HFFc6 (cell line): ENCODE measurements around the gene GNS. TPM values are rescaled to one million over a fixed set of nuclear protein-coding genes. Genes with fewer than 3 reads are reported as not detected.

ENCODE experiments used
- DNase-seq: peaks from one replicate; pipeline ENCODE4 v3.0.0-alpha.2; 2018
- H3K27ac Mint-ChIP-seq: 2 replicates; pipeline ENCODE4 v1.8.0; 2020; ENCODE audit warnings: mild to moderate bottlenecking, mixed read lengths
- H3K27me3 Mint-ChIP-seq: 2 replicates; pipeline ENCODE4 v1.8.0; 2021; ENCODE audit warnings: mild to moderate bottlenecking, moderate library complexity, mixed read lengths; ENCODE audit not compliant: insufficient read depth
- H3K36me3 Mint-ChIP-seq: 2 replicates; pipeline ENCODE4 v1.8.0; 2021; ENCODE audit warnings: low read depth, mixed read lengths
- H3K4me1 Mint-ChIP-seq: 2 replicates; pipeline ENCODE4 v1.8.0; 2020; ENCODE audit warnings: low read depth, mixed read lengths
- H3K4me3 Mint-ChIP-seq: 2 replicates; pipeline ENCODE4 v1.8.0; 2020; ENCODE audit warnings: mild to moderate bottlenecking, moderate library complexity, mixed read lengths
- H3K9me3 Mint-ChIP-seq: 2 replicates; pipeline ENCODE4 v1.8.0; 2020; ENCODE audit warnings: mild to moderate bottlenecking, mixed read lengths
- total RNA-seq, 6 experiments: library from RNA; stranded (reverse); fragmentation: NEBNext Ultra II Directional; extraction: Animal tissue kit (Norgen Biotek cat#: 25700); gene quantifications; 2 replicates in 1 of 6; 3 replicates in 5 of 6; pipeline ENCODE4 v1.2.3, GENCODE V29; 2021
- TF ChIP-seq, protein P1 (sequence below): fragments of 200-600 bp; sonication (generic); IDR thresholded peaks from 2 replicates; pipeline ENCODE4 v1.5.0; 2021; ENCODE audit warnings: antibody characterized with exemption, mild to moderate bottlenecking

GNS gene
- total RNA-seq, 6 experiments from 2014 or later = 86.4 to 104 (median 91.2) TPM

DNA sequence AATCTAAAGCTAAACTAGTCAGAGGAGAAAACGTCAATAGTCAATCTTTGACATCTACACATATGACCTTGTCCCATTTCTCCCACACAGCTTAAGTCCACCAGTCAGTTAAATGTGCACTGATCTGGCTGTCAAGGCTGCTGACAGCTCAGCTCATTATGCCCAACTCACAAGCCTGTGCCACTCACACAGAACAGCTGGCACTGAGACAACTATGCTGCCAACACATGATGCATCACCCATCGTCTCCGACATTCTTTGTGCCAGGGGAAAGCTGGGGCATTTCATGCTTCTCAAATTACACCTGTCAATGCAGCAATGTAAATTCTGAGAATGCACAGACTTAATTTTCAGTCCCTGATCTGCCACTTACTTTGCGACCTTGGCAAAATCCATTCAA is 25.3 kb downstream of the GNS start:
- H3K4me3 Mint-ChIP-seq = no peak overlapping the region
- no peaks in the 10 kb centered on the region for H3K9me3 Mint-ChIP-seq
- peak; percentile 38 for DNase-seq
- H3K27me3 Mint-ChIP-seq = no peaks in the 10 kb centered on the region
- TF ChIP-seq, protein P1, sequence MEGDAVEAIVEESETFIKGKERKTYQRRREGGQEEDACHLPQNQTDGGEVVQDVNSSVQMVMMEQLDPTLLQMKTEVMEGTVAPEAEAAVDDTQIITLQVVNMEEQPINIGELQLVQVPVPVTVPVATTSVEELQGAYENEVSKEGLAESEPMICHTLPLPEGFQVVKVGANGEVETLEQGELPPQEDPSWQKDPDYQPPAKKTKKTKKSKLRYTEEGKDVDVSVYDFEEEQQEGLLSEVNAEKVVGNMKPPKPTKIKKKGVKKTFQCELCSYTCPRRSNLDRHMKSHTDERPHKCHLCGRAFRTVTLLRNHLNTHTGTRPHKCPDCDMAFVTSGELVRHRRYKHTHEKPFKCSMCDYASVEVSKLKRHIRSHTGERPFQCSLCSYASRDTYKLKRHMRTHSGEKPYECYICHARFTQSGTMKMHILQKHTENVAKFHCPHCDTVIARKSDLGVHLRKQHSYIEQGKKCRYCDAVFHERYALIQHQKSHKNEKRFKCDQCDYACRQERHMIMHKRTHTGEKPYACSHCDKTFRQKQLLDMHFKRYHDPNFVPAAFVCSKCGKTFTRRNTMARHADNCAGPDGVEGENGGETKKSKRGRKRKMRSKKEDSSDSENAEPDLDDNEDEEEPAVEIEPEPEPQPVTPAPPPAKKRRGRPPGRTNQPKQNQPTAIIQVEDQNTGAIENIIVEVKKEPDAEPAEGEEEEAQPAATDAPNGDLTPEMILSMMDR = no peak
- H3K4me1 Mint-ChIP-seq = peaks cover 36% of the 10 kb centered on the region
- H3K36me3 Mint-ChIP-seq = peaks cover 32% of the 10 kb centered on the region
- H3K27ac Mint-ChIP-seq = no peak overlapping the region

DNA sequence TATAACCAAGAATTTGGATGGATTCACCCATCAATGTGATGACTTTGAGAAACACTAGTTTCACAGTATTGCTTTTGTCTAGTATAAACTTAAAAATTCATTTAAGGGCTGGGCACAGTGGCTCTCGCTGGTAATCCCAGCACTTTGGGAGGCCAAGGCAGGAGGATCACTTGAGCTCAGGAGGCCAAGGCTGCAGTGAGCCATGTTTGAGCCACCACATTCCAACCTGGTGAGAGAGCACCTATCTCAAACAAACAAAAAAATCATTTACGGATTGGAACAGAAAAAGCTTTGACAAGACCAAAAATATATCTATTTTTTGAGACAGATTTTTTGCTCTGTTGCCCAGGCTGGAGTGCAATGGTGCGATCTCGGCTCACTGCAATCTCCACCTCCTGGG is 27.5 kb downstream of the GNS start:
- H3K9me3 Mint-ChIP-seq = no peaks in the 10 kb centered on the region
- no peaks in the 10 kb centered on the region for H3K27me3 Mint-ChIP-seq
- TF ChIP-seq, protein P1 = no peak
- H3K27ac Mint-ChIP-seq = no peak overlapping the region
- H3K4me1 Mint-ChIP-seq = peaks cover 32% of the 10 kb centered on the region
- DNase-seq = no peak
- H3K36me3 Mint-ChIP-seq = peaks cover 28% of the 10 kb centered on the region
- H3K4me3 Mint-ChIP-seq = no peak overlapping the region

DNA sequence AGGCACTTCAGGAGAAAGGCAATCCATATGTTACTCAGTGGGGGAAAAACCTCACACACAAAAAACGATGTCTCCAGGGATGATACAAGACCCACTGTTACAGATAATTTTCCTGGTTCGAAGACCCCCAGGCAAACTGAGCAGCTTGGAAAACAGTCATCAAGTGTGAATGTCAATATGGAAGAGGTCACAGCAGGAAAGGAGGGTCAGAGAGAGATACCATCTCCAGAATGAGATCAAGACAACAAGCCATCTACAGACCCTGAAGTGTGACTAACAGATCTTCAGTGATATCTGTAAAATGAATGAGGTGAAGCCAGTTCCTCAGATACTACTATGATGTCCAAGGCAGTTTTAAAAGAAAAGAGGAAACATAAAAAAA is 28.6 kb downstream of the GNS start:
- H3K4me3 Mint-ChIP-seq = no peak overlapping the region

DNA sequence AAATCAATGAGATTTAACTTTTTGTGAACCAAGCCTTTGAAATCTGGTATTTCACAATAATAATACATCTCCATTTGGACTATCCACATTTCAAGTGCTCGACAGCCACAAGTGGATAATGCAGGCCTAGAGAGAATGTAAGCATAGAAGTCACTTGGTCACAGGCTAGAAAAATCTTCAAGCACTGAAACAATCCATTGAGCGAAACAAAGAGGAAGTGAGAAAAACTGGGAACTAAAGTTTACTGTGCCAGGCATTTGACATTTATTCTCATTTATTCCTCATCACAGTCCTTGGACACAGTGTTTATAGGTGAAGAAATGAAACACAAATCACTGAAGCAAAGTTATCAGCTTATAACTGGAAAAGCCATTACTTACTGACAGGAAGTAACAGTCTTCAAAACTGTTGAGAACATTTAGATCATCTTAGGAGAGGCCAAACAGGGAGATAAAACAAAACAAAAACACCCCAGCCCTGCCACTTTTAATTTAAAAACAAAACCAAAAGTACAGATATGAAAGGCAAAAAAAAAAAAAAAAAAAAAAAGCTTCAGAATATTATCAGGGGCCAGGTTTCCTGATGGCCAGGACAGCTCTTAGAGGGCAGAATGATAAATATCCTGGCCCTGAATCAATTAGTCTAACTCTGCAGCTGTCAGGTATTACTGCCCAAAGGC is 29.2 kb downstream of the GNS start:
- Mint-ChIP-seq H3K9me3 (no peaks in the 10 kb centered on the region), H3K4me1 (peaks cover 32% of the 10 kb centered on the region), H3K27me3 (no peaks in the 10 kb centered on the region), H3K4me3 (no peak overlapping the region), H3K36me3 (peaks cover 24% of the 10 kb centered on the region), H3K27ac (no peak overlapping the region)
- TF ChIP-seq, protein P1 = no peak
- DNase-seq = no peak

More for the DNA sequence above, 28.6 kb downstream of the GNS start:
- H3K27me3 Mint-ChIP-seq = no peaks in the 10 kb centered on the region
- H3K4me1 Mint-ChIP-seq = peaks cover 32% of the 10 kb centered on the region
- peaks cover 24% of the 10 kb centered on the region for H3K36me3 Mint-ChIP-seq
- H3K27ac Mint-ChIP-seq = no peak overlapping the region
- H3K9me3 Mint-ChIP-seq = no peaks in the 10 kb centered on the region
- no peak for DNase-seq
- TF ChIP-seq, protein P1 = no peak

DNA sequence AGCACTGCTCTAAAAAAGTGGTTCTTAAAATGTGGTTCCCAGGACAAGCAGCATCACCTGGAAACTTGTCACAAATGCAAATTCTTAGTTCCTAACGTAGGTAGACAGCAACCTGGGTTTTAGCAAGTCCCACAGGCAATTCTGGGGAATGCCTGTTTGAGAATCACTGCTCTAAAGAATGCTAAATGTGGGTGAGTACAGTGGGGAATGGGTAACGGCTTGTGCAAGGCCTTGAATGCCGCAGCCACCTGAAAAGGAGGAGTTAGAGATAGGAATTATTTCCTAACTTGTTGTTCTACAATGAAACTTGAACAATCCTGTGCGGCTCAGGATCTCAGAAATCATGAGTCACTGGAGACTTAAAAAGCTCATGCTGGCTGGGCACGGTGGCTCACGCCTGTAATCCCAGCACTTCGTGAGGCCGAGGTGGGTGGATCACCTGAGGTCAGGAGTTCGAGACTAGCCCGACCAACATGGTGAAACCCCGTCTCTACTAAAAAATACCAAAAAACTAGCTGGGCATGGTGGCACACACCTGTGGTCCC is 34.9 kb downstream of the GNS start:
- TF ChIP-seq, protein P1 = no peak

More for the DNA sequence above, 34.9 kb downstream of the GNS start:
- Mint-ChIP-seq H3K27me3 (no peaks in the 10 kb centered on the region), H3K4me1 (no peaks in the 10 kb centered on the region), H3K4me3 (no peak overlapping the region), H3K9me3 (no peaks in the 10 kb centered on the region), H3K36me3 (peaks cover 18% of the 10 kb centered on the region), H3K27ac (no peak overlapping the region)
- no peak for DNase-seq
